ENCODE results near the gene GBP2. TPM values are rescaled to one million over a fixed set of nuclear protein-coding genes. Genes with fewer than 3 reads are reported as not detected.
A peak's percentile ranks its signal among the peaks of the same experiment; 100 is the strongest.

GBP2 gene, protein sequence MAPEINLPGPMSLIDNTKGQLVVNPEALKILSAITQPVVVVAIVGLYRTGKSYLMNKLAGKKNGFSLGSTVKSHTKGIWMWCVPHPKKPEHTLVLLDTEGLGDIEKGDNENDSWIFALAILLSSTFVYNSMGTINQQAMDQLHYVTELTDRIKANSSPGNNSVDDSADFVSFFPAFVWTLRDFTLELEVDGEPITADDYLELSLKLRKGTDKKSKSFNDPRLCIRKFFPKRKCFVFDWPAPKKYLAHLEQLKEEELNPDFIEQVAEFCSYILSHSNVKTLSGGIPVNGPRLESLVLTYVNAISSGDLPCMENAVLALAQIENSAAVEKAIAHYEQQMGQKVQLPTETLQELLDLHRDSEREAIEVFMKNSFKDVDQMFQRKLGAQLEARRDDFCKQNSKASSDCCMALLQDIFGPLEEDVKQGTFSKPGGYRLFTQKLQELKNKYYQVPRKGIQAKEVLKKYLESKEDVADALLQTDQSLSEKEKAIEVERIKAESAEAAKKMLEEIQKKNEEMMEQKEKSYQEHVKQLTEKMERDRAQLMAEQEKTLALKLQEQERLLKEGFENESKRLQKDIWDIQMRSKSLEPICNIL
- total RNA-seq (2012; rRNA removed): 12.8 and 17.7 TPM in 2 replicates
- 6.7 and 8.2 TPM in 2 replicates for polyA plus RNA-seq (2012; rRNA removed)
- polyA plus RNA-seq (2012; cell fraction: cytosol; rRNA removed): 4.1 and 4.5 TPM in 2 replicates
- polyA plus RNA-seq (2012; cell fraction: nucleus; rRNA removed; ENCODE audit: low replicate concordance): 2.2 and 10.3 TPM in 2 replicates
- percentile 71 among the genes with signal in this experiment for Bru-seq, nascent RNA
- BruChase-seq, experiment 1, labeled RNA remaining after a 6-hour chase: percentile 52 among the genes with signal in this experiment
- BruChase-seq, experiment 2, labeled RNA remaining after a 2-hour chase: percentile 46 among the genes with signal in this experiment
- long read RNA-seq, transcript GBP2-201 (11 exons, 2,220 nt): major isoform, 23 of 26 reads
- long read RNA-seq, partial matches to known transcripts: 1 of 26 reads
- long read RNA-seq, other reads (novel, unspliced or antisense): 2 of 26 reads

DNA sequence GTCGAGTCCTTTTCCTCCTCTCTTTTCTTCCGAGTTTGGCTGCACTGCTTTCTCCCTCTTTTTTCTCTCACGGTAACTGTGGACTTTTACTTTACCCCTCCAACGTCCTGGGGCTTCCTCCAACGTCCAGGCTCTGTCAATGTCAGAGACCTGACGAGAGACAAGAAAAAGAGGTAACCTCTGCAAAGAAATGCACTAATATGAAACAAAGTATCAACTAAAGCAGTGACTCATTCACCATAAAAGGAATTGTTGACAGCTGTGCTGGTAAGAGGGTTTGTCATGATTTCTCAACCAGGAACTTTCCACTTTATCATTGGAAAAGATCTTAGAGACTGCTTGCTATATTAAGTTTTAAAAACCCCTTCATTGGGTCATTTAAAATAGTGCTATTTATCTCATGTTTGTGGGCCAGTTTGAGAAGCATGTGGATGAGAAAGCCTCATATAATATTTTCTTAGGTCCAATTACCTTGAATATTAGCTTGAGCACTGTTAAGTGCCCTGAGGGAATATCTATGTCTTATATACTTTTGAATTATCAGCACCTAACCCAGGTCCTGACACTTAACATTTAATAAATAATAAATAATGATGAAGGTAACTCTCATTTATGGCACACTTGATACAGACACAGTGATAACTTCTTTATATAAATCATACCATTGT, at the start of gene GBP2:
TSS of gene GBP2 (minus strand) at position 202 of the 668 bp plus-strand sequence. CDS start 4,148 bp downstream, outside the sequence.
- Histone ChIP-seq H3K14ac (replicated peaks; ENCODE audit: low read depth, low read length) (peak within 1 kb of the TSS; percentile 89), H3K4me3 (ENCODE audit: insufficient read depth, low read depth, low read length) (peak within 1 kb of the TSS; percentile 30), H3K79me1 (ENCODE audit: low read depth in 1 of 2, low read length in 2 of 2) (no peaks in the 10 kb centered on the region), H4K91ac (ENCODE audit: insufficient read depth, low read depth, low read length) (peak within 1 kb of the TSS; percentile 58), H3K4me1 (ENCODE audit: control insufficient read depth, insufficient read depth, low read length) (peaks cover 4% of the 10 kb centered on the region), H2BK120ac (ENCODE audit: low read depth, low read length) (peak within 1 kb of the TSS; percentile 90), H4K20me1 (ENCODE audit: insufficient read depth, low read length) (no peaks in the 10 kb centered on the region), H4K8ac (ENCODE audit: low read depth in 2 of 2, low read length in 2 of 2) (peak within 1 kb of the TSS in 1 of 2 experiments; percentile 87; a peak in 2 of 4 replicates), H3K18ac (ENCODE audit: low read depth, low read length) (peak within 1 kb of the TSS; percentile 91), H2AK5ac (ENCODE audit: low read depth, low read length) (peak within 1 kb of the TSS; percentile 91), H4K5ac (ENCODE audit: low read depth, low read length) (peak within 1 kb of the TSS; percentile 91), H3K36me3 (ENCODE audit: control insufficient read depth, insufficient read depth, low read length) (peaks cover 4% of the 10 kb centered on the region; the same call in 1 of the 2 replicates), H3K27ac (ENCODE audit: insufficient read depth, low read length) (peak within 1 kb of the TSS; percentile 95), H3K9me1 (ENCODE audit: insufficient read depth, low read length) (no peaks in the 10 kb centered on the region), H2BK20ac (ENCODE audit: low read depth, low read length) (peak within 1 kb of the TSS; percentile 60), H3K4me2 (ENCODE audit: low read depth, low read length) (peak within 1 kb of the TSS; percentile 89), H3K56ac (ENCODE audit: extremely low read depth, insufficient read depth, low read length) (peak within 1 kb of the TSS; percentile 39; the same call in 1 of the 2 replicates), H3K27me3 (ENCODE audit: control insufficient read depth, insufficient read depth, low read length) (no peaks in the 10 kb centered on the region), H2AK9ac (replicated peaks; ENCODE audit: low read depth, low read length, poor library complexity) (no peak within 1 kb of the TSS), H3K23ac (ENCODE audit: low read depth, low read length) (peak within 1 kb of the TSS; percentile 44; the same call in 1 of the 2 replicates), H3K4ac (ENCODE audit: low read depth, low read length) (peak within 1 kb of the TSS; percentile 72), H3K9me3 (ENCODE audit: control insufficient read depth, insufficient read depth, low read length) (no peaks in the 10 kb centered on the region), H2BK5ac (ENCODE audit: low read depth, low read length, poor library complexity, severe bottlenecking) (peak within 1 kb of the TSS; percentile 66), H3K9ac (ENCODE audit: low read depth, low read length) (peak within 1 kb of the TSS; percentile 39), H2AFZ (replicated peaks; ENCODE audit: low read length, poor library complexity) (peak within 1 kb of the TSS; percentile 84), H2BK15ac (ENCODE audit: low read depth, low read length) (peak within 1 kb of the TSS; percentile 84; the same call in 2 of the 3 replicates)
- intact Hi-C loops (cut with micrococcal nuclease): no loop called here
- TF ChIP-seq RFX5 (IDR thresholded peaks at IDR 0.05; ENCODE audit: low read depth, low read length): no peak
- TF ChIP-seq FOS (IDR thresholded peaks at IDR 0.05; ENCODE audit: low read depth, low read length): peak; percentile 67; the same call in 1 of the 2 replicates
- TF ChIP-seq POLR2A (IDR thresholded peaks at IDR 0.05; ENCODE audit: low read depth, low read length): no peak
- peak; percentile 81 for TF ChIP-seq CEBPB (IDR thresholded peaks at IDR 0.05; ENCODE audit: low read depth, low read length)
- WGBS, 2 experiments (ENCODE audit: extremely low coverage in 2 of 2, insufficient read length in 1 of 2): no CpG with 5 or more reads among the region's 6 CpGs
- POLR2A ChIA-PET (ENCODE audit: unreplicated experiment): interaction anchor here (1.2 kb wide), 1 partner anchor 61 kb away, joined by 3 read pairs; the partner anchor contains the start of gene GBP1
- DNase-seq (peak; percentile 85), ATAC-seq (ENCODE audit: low read depth) (peak; percentile 90)
- dilution Hi-C loops (cut with HindIII; ENCODE audit: low sequenced_read_pairs, unreplicated experiment): no loop called here
- CTCF ChIA-PET: no interaction called here
- in situ Hi-C loops (cut with MboI; ENCODE audit: low sequenced_read_pairs): no loop called here
- no TSS peak for BruUV-seq (replicated peaks)

Data from IMR-90 (cell line).